ENCODE results near the gene CDHR2.

The CDHR2 gene

DNA sequence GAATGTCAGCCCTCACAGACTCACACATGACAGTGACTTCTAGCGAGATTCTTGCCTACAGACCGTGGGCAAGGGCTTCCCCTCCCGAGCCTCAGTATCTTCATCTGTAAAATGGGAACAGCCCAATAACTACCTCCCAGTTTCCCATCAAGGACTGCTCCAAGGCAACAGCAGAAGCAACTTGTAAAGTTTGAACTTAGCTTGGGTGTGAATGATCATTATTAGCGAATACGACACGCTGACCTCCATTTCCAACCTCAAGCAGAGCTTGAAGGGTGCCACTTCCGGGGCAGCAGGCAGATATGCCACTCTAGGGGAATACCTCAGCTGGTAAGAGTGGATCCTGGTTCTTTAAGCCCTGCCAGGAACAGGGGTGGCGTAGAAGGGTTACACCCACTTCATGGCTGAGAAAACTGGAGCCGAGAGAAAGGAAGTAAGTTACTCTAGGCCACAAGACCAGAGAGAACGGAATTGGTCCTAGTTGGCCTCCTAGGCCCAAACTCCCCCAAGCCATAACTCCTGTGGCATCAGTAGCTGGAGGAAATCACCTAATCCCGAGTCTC, 14.0 kb upstream of the CDHR2 start:
- H3K27ac Mint-ChIP-seq: peak overlapping the region; percentile 99
- peak overlapping the region; percentile 98 for H3K4me3 Mint-ChIP-seq
- no peaks in the 10 kb centered on the region for H3K27me3 Mint-ChIP-seq
- H3K36me3 Mint-ChIP-seq: peaks cover 2% of the 10 kb centered on the region
- peaks cover 60% of the 10 kb centered on the region for H3K4me1 Mint-ChIP-seq
- H3K9me3 Mint-ChIP-seq: no peaks in the 10 kb centered on the region

- H3K36me3 Mint-ChIP-seq: peaks cover 2% of the 10 kb centered on the region
- peaks cover 65% of the 10 kb centered on the region for H3K4me1 Mint-ChIP-seq
- H3K27ac Mint-ChIP-seq: peak overlapping the region; percentile 99
- no peaks in the 10 kb centered on the region for H3K27me3 Mint-ChIP-seq
- no peaks in the 10 kb centered on the region for H3K9me3 Mint-ChIP-seq
- peak overlapping the region; percentile 98 for H3K4me3 Mint-ChIP-seq
Measured at GRCh38 chr5:176535664-176536131, 13.4 kb upstream of the CDHR2 start.

DNA sequence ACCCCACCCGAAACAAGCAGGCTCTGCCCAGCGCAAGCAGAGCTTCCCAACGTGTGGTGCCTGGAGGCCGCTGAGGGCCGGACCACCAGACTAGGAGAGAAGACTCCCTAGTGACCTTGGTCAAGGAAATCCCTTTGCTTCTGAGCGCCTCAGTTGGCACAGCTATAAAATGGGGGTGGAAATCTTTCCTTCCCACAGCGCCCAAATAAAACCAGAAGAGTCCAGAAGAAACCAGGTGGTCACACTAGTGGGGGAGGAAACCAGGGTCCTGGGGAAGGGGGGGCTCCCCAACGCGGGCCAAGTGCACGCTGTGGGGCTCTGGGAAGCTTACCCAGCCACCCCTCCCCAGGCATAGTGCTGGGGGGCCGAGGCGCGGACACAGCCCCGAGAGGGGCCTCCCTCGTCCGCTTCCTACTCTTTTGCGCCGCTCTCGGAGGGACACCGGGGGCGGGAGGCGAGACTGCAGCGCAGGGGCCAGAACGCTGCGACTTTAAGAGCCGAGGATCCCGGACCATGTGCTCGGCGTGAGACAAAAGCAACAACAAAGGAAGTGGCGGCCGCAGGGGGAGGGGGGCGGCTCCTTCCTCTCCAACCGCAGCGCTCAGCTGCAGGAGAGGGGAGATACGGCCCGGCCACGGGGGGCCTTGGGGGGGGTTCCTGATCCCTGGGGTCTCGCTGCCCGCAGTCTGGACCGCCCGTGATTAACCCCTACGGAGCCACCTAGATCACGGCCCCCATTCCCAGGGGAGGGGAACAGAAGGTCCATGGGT, 12.8 kb upstream of the CDHR2 start:
- H3K36me3 Mint-ChIP-seq: peaks cover under 1% of the 10 kb centered on the region
- peaks cover 67% of the 10 kb centered on the region for H3K4me1 Mint-ChIP-seq
- peak overlapping the region; percentile 98 for H3K4me3 Mint-ChIP-seq
- no peaks in the 10 kb centered on the region for H3K27me3 Mint-ChIP-seq
- H3K27ac Mint-ChIP-seq: peak overlapping the region; percentile 99
- no peaks in the 10 kb centered on the region for H3K9me3 Mint-ChIP-seq

DNA sequence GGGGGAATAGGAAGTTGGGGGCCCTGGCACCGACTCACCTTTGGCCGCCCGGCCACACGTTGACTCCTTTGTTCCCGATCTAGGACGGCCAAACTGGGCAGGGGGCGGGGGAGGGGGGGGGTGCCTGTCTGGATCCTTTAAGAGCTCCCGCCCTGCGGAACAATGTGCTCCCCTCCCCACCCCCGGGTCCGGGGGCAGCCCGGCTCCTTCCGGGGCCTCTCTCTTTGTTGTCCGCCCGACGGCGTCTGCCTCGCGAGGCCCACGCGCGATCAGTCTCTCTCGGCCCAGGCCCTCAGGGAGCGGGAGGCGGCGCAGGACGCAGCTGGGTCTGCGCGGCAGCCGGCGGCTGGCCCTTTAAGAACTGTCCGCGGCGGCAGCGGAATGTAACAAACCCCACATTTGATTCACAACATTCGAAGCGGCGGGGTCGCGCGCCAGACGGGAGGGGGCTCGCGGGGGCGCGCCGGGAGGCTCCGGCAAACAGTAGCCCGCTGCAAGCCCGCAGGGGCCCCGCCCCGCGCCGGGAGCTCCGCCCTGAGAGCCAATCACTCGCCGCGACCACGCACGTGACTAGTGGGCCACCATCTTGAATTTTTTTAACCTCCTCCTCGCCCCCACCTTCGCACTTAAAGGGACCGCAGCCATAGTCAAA, 12.1 kb upstream of the CDHR2 start, which contains the start of gene RNF44:
Gene RNF44 (minus strand): TSS at position 501 of the 652 bp plus-strand sequence. CDS start 4,930 bp downstream, outside the sequence.
- no peaks in the 10 kb centered on the region for H3K9me3 Mint-ChIP-seq
- H3K4me3 Mint-ChIP-seq: peak within 1 kb of the TSS; percentile 98

DNA sequence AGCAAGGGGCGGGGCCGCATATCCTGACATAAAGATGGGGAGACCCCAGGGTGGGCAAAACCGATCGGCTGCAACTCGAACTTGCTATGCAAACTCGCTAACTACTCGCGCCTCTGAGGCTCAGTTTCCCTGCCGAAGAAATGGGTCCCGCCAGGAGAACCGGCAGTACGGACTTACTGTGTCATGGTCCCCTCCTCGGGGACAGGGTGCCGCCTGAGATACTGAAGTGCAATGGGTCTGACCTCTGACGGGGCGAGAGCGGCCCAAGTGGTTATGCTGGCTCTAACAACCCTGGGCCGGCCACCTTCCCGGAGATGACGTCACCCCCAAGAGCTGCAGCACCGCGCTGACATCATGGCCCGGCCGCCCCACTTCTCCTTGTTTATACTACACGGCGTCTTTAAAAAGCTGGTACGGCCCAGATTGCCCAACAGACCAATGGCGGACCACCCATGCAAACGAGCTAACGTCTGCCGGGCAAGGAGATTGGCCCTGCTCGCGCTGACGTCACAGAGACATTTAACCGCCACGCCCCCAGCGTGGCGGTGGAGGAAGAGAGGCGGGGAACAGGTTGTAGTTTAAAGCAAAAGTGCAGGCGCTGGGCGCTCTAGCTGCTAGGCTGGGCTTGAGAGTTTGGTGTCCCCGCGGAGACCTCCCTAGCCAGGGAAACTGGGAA, 11.4 kb upstream of the CDHR2 start:
- H3K27ac Mint-ChIP-seq: peak overlapping the region; percentile 98
- H3K27me3 Mint-ChIP-seq: no peaks in the 10 kb centered on the region
- H3K36me3 Mint-ChIP-seq: no peaks in the 10 kb centered on the region
- no peaks in the 10 kb centered on the region for H3K9me3 Mint-ChIP-seq
- peak overlapping the region; percentile 98 for H3K4me3 Mint-ChIP-seq
- peaks cover 74% of the 10 kb centered on the region for H3K4me1 Mint-ChIP-seq

More for the DNA sequence above, 12.1 kb upstream of the CDHR2 start, which contains the start of gene RNF44:
- no peaks in the 10 kb centered on the region for H3K27me3 Mint-ChIP-seq
- no peaks in the 10 kb centered on the region for H3K36me3 Mint-ChIP-seq
- peaks cover 68% of the 10 kb centered on the region for H3K4me1 Mint-ChIP-seq
- peak within 1 kb of the TSS; percentile 99 for H3K27ac Mint-ChIP-seq

- no peaks in the 10 kb centered on the region for H3K27me3 Mint-ChIP-seq
- H3K36me3 Mint-ChIP-seq: no peaks in the 10 kb centered on the region
- no peaks in the 10 kb centered on the region for H3K9me3 Mint-ChIP-seq
- H3K4me1 Mint-ChIP-seq: peaks cover 67% of the 10 kb centered on the region
- peak overlapping the region; percentile 98 for H3K4me3 Mint-ChIP-seq
- H3K27ac Mint-ChIP-seq: peak overlapping the region; percentile 98
Measured at GRCh38 chr5:176538230-176538988, 10.7 kb upstream of the CDHR2 start.

- Mint-ChIP-seq H3K27ac (peak overlapping the region; percentile 68), H3K36me3 (no peaks in the 10 kb centered on the region), H3K4me1 (peaks cover 64% of the 10 kb centered on the region), H3K4me3 (no peak overlapping the region), H3K9me3 (no peaks in the 10 kb centered on the region), H3K27me3 (no peaks in the 10 kb centered on the region)
Measured at GRCh38 chr5:176538989-176539384, 10.2 kb upstream of the CDHR2 start.

- Mint-ChIP-seq H3K9me3 (no peaks in the 10 kb centered on the region), H3K4me1 (peaks cover 64% of the 10 kb centered on the region), H3K36me3 (no peaks in the 10 kb centered on the region), H3K27me3 (no peaks in the 10 kb centered on the region), H3K27ac (peak overlapping the region; percentile 73), H3K4me3 (peak overlapping the region; percentile 82)
Measured at GRCh38 chr5:176540476-176540899, 8.7 kb upstream of the CDHR2 start.

DNA sequence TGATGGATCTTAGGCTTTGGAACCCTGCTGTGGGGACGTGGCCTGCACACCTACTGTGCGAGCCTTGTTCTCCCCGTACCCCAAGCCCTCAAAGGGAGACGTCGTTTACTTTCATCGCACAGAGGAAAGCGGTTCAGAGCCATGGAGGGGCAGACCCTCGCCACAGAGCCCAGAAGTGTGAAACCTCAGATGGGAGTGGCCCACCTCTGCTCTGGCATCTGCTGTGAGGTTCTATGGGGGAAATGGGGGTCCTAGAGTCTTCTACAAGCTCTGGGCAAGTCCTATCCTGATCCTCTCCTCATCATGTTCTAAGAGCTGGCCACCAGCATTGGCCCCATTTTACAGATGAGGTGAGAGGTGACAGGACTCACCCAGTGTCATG, 8.2 kb upstream of the CDHR2 start:
- Mint-ChIP-seq H3K27ac (peak overlapping the region; percentile 57), H3K4me1 (peaks cover 68% of the 10 kb centered on the region), H3K36me3 (no peaks in the 10 kb centered on the region), H3K27me3 (no peaks in the 10 kb centered on the region), H3K4me3 (peak overlapping the region; percentile 82), H3K9me3 (no peaks in the 10 kb centered on the region)

DNA sequence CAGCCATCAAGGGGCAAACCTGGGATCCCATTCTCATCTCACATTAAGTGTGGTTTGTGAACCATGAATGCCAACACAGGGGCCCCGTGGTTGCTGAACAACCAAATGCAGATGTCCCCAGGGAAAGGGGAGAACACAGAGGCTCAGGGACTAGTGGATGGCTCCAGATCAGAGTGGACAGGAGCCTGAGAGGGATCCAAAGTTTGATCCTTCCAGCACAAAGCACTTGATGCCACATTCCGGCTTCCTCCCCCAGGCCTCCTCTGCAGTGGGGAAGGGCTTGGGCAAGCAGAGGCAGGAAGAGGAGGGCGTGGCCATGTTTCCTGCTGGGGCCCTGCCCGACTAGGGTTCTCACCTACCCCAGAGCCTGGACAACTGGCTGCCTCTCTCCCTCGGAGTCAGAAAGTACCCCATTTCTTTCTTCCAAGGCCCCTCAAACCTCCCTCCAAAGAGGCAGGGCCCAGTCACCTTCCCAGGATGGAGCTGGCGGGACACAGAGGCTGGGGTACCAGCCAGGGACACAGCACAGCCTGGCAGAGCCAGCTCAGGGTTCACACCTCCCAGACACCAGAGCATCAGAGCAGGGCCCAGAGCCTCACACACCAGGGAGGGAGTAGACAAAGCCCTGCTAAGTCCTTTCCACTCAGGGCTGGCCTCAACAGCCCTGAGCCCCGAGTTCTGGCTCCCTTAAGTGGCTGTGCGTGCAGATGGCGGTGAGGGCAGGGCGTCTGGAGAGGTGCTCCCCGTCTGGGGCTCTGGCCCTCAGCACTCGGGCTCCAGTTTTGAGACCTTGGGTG, 7.6 kb upstream of the CDHR2 start:
- H3K4me1 Mint-ChIP-seq: peaks cover 71% of the 10 kb centered on the region
- no peaks in the 10 kb centered on the region for H3K9me3 Mint-ChIP-seq

GRCh38 chr5:176542135-176542595, 7.0 kb upstream of the CDHR2 start:
- Mint-ChIP-seq H3K4me3 (peak overlapping the region; percentile 82), H3K27me3 (no peaks in the 10 kb centered on the region), H3K9me3 (no peaks in the 10 kb centered on the region), H3K36me3 (no peaks in the 10 kb centered on the region), H3K4me1 (peaks cover 71% of the 10 kb centered on the region), H3K27ac (peak overlapping the region; percentile 57)

More for the DNA sequence above, 7.6 kb upstream of the CDHR2 start:
- no peaks in the 10 kb centered on the region for H3K36me3 Mint-ChIP-seq
- no peaks in the 10 kb centered on the region for H3K27me3 Mint-ChIP-seq
- peak overlapping the region; percentile 82 for H3K4me3 Mint-ChIP-seq
- peak overlapping the region; percentile 57 for H3K27ac Mint-ChIP-seq

DNA sequence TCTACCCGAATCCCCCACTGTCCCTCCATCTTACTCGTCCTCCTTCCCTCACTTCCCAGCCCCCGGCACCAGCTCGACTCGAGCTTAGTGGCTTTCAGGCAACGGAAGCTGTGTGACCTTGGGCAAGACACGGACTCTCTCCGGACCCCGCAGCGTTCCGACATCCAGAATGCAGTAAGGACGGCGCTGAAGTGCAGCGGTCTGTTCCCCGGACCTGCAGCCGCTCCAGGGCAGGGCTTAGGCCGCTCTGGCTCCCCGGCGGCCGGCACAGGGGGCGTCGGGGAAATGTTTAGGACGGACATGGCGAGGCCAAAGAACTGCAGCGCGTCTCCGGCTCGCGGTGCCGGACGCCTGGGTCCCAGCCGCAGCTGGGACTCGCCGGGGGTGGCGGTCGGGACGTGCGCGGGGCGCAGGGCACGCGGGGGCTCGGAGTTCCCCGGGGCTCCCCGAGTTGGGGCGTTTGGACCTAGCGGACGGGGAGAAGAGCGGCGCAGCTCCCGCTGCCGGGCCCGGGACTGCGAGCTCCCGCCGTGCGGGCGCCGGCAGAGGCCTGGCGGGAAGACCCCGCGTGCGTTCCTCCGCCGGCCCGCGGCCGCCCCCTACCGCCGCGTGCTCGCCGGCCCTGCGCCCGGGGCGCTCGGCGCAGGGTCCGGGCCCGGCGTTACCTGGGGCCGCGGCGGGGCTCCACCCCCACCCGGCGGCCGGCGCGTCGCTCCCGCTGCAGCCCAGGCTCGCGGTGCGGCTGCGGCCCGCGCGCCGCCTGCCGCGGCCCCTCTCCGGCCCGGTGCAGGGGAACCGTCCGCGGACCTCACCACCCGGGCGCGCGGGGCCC, 6.3 kb upstream of the CDHR2 start:
- H3K9me3 Mint-ChIP-seq: no peaks in the 10 kb centered on the region
- peak overlapping the region; percentile 82 for H3K4me3 Mint-ChIP-seq
- H3K27ac Mint-ChIP-seq: peak overlapping the region; percentile 57
- H3K27me3 Mint-ChIP-seq: no peaks in the 10 kb centered on the region
- H3K4me1 Mint-ChIP-seq: peaks cover 76% of the 10 kb centered on the region
- H3K36me3 Mint-ChIP-seq: no peaks in the 10 kb centered on the region

- no peaks in the 10 kb centered on the region for H3K36me3 Mint-ChIP-seq
- peaks cover 70% of the 10 kb centered on the region for H3K4me1 Mint-ChIP-seq
- no peaks in the 10 kb centered on the region for H3K9me3 Mint-ChIP-seq
- peak overlapping the region; percentile 94 for H3K27ac Mint-ChIP-seq
- H3K4me3 Mint-ChIP-seq: peak overlapping the region; percentile 94
- no peaks in the 10 kb centered on the region for H3K27me3 Mint-ChIP-seq
Measured at GRCh38 chr5:176543428-176544182, 5.5 kb upstream of the CDHR2 start.
